Breast epithelium (tissue), 4 donors: ENCODE measurements around the gene AVPR1B. TPM values are rescaled to one million over a fixed set of nuclear protein-coding genes. Genes with fewer than 3 reads are reported as not detected.

Experiments
- DNase-seq, 2 donors: peaks; one replicate each; pipeline ENCODE4 v3.0.0-alpha.2; 2019; ENCODE audit warnings: low spot score in 2 of 2
- H3K27ac ChIP-seq, 2 donors: fragments of 200-600 bp; sonication (generic) in 1 of 2; one replicate each; pipeline ENCODE4 v1.5.1; 2016 to 2019; ENCODE audit warnings: mild to moderate bottlenecking in 1 of 2
- H3K27me3 ChIP-seq, 2 donors: fragments of 200-600 bp; sonication (generic) in 1 of 2; one replicate each; pipeline versions ENCODE4 v1.5.1 to v1.6.0; 2017 to 2019; ENCODE audit warnings: control low read depth in 1 of 2, mild to moderate bottlenecking in 1 of 2
- H3K36me3 ChIP-seq: fragments of 200-600 bp; one replicate; pipeline ENCODE4 v1.5.1; 2019
- H3K4me1 ChIP-seq, 2 donors: fragments of 200-600 bp; sonication (generic); one replicate each; pipeline ENCODE4 v1.5.1; 2016 to 2019; ENCODE audit warnings: control low read depth in 1 of 2
- H3K4me3 ChIP-seq, 3 donors: fragments of 200-600 bp; sonication (generic); 1 replicate in 2 of 3; 2 replicates in 1 of 3; pipeline ENCODE4 v1.5.1; 2016 to 2019; ENCODE audit warnings: mild to moderate bottlenecking in 3 of 3, moderate library complexity in 2 of 3
- H3K9me3 ChIP-seq, 2 donors: fragments of 200-600 bp; sonication (generic) in 1 of 2; one replicate each; pipeline ENCODE4 v1.5.1; 2016 to 2019; ENCODE audit warnings: control low read depth in 1 of 2
- POLR2A ChIP-seq: fragments of 450-650 bp; IDR thresholded peaks from one replicate; pipeline ENCODE4 v1.6.1; 2016; ENCODE audit warnings: antibody characterized with exemption, mild to moderate bottlenecking, moderate library complexity
- POLR2AphosphoS5 ChIP-seq, 3 donors: sonication (generic); formaldehyde crosslinking; IDR thresholded peaks; one replicate each; pipeline ENCODE4 v1.6.1; 2017; ENCODE audit warnings: antibody characterized with exemption in 3 of 3
- intact Hi-C: fragments of 100-400 bp; cut with DNase I; formaldehyde crosslinking; loops from one replicate; pipeline ENCODE4 v1.15.1; 2023; ENCODE audit warnings: low total_unique reads
- total RNA-seq, 3 donors: library from RNA; depleted of rRNA; stranded (reverse); fragments of >200 nt; gene quantifications; one replicate each; pipeline ENCODE4 v1.1.0, GENCODE V29; 2016
- TF ChIP-seq, protein P1 (sequence below), 3 donors: fragments of 450-650 bp; IDR thresholded peaks; one replicate each; pipeline ENCODE4 v1.5.1; 2016 to 2017; ENCODE audit warnings: antibody characterized with exemption in 3 of 3, mild to moderate bottlenecking in 3 of 3, moderate library complexity in 3 of 3

The AVPR1B gene
- total RNA-seq, 3 donors from 2014 or later, result not detected

DNA sequence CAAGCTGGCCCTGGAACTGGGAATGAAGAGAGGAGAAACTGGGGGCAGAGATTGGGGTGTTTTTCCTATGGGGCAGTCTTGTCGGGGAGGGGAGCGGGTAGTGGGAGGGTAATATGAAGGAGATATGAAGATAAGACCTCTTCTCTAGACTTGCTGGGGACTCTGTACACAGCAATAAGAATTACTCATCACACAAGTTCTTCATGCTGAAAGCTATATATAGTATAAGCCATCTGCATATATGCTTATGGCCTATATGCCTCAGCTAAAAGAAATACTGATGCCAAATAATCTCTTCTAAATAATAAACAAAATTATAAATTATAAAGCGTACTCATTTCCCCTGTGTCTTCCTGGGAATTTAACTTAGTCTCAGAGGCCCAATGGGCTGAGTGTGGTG is 56.3 kb downstream of the AVPR1B start:
- intact Hi-C loops, result no loop called here
- H3K4me3 ChIP-seq, result no peak overlapping the region
- TF ChIP-seq POLR2AphosphoS5 (IDR thresholded peaks at IDR 0.05) (no peak), POLR2A (no peak)
- TF ChIP-seq, protein P1, sequence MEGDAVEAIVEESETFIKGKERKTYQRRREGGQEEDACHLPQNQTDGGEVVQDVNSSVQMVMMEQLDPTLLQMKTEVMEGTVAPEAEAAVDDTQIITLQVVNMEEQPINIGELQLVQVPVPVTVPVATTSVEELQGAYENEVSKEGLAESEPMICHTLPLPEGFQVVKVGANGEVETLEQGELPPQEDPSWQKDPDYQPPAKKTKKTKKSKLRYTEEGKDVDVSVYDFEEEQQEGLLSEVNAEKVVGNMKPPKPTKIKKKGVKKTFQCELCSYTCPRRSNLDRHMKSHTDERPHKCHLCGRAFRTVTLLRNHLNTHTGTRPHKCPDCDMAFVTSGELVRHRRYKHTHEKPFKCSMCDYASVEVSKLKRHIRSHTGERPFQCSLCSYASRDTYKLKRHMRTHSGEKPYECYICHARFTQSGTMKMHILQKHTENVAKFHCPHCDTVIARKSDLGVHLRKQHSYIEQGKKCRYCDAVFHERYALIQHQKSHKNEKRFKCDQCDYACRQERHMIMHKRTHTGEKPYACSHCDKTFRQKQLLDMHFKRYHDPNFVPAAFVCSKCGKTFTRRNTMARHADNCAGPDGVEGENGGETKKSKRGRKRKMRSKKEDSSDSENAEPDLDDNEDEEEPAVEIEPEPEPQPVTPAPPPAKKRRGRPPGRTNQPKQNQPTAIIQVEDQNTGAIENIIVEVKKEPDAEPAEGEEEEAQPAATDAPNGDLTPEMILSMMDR (IDR thresholded peaks at IDR 0.05), result no peak

More for the DNA sequence above, 56.3 kb downstream of the AVPR1B start:
- Histone ChIP-seq H3K9me3 (no peaks in the 10 kb centered on the region), H3K27me3 (no peaks in the 10 kb centered on the region), H3K36me3 (no peaks in the 10 kb centered on the region), H3K4me1 (no peaks in the 10 kb centered on the region), H3K27ac (no peak overlapping the region)
- no peak for DNase-seq

Other genes starting within 250 kb of the AVPR1B start
- not detected for gene SLC26A9, start 173.9 kb downstream of the AVPR1B start, total RNA-seq
- gene RAB7B, start 114.0 kb downstream of the AVPR1B start, total RNA-seq, result 1 to 10 TPM; 1.3 to 6.6 (median 2.9) TPM
- under 1 TPM in 1 of 3 donors, not detected in 2; under 0.01 TPM for gene CTSE, start 93.5 kb downstream of the AVPR1B start, total RNA-seq
- 10 to 100 TPM in 1 of 3 donors, 1 to 10 TPM in 1, under 1 TPM in 1; 0.98 to 20.6 (median 4.4) TPM for gene RHEX, start 64.2 kb downstream of the AVPR1B start, total RNA-seq
- 1 to 10 TPM in 1 of 3 donors, under 1 TPM in 1, not detected in 1; 0.98 to 1.8 TPM for gene FAM72A, start 85.5 kb upstream of the AVPR1B start, total RNA-seq
- gene SRGAP2, start 86.2 kb upstream of the AVPR1B start, total RNA-seq, result 10 to 100 TPM; 36.1 to 93.3 (median 43.3) TPM